HepG2 (cell line): ENCODE data around the gene KATNB1. TPM values are rescaled to one million over a fixed set of nuclear protein-coding genes. Genes with fewer than 3 reads are reported as not detected.
"Not testable (repeated sequence)": the region's sequence is repeated elsewhere in the genome, so short reads cannot be mapped to it uniquely, and the experiment has no call there.

Experiments used
- FOXJ3 ChIP-seq: sonication (generic); formaldehyde crosslinking; IDR thresholded peaks from 2 replicates; pipeline ENCODE4 v1.4.0; 2020; ENCODE audit warnings: missing genetic modification reagents, mild to moderate bottlenecking, borderline replicate concordance
- HMG20B ChIP-seq: conservative IDR thresholded peaks from 2 replicates; pipeline ENCODE4 v1.6.1; 2016; ENCODE audit warnings: missing genetic modification reagents, missing compliant biosample characterization
- KAT7 ChIP-seq: IDR thresholded peaks from 2 replicates; pipeline ENCODE4 v1.6.1; 2018; ENCODE audit warnings: borderline replicate concordance, missing compliant biosample characterization
- KLF6 ChIP-seq: IDR thresholded peaks from 2 replicates; pipeline ENCODE4 v1.8.0; 2016; ENCODE audit warnings: missing biosample characterization, missing genetic modification reagents
- LCORL ChIP-seq, 2 experiments: fragments of 450-650 bp in 1 of 2; sonication (generic) in 1 of 2; formaldehyde crosslinking in 1 of 2; IDR thresholded peaks; 2 replicates each; pipeline versions ENCODE4 v1.5.0 to v1.6.1; 2017 to 2020; ENCODE audit warnings: antibody characterized with exemption in 1 of 2, missing genetic modification reagents in 1 of 2
- MIER2 ChIP-seq: IDR thresholded peaks from 2 replicates; pipeline ENCODE4 v1.6.1; 2016; ENCODE audit warnings: missing biosample characterization, missing genetic modification reagents
- NFKBIZ ChIP-seq: IDR thresholded peaks from 2 replicates; pipeline ENCODE4 v1.6.1; 2018; ENCODE audit warnings: missing genetic modification reagents, missing compliant biosample characterization
- PPARG ChIP-seq: conservative IDR thresholded peaks from 2 replicates; pipeline ENCODE4 v1.6.1; 2016; ENCODE audit warnings: missing biosample characterization, missing genetic modification reagents
- SIX4 ChIP-seq: sonication (generic); formaldehyde crosslinking; IDR thresholded peaks from 2 replicates; pipeline ENCODE4 v1.4.0; 2020; ENCODE audit warnings: missing genetic modification reagents
- SKI ChIP-seq: fragments of 450-650 bp; IDR thresholded peaks from one replicate; pipeline ENCODE4 v1.6.1; 2018; ENCODE audit warnings: mild to moderate bottlenecking; ENCODE audit not compliant: partially characterized antibody
- SPEN ChIP-seq: sonication (generic); formaldehyde crosslinking; IDR thresholded peaks from 2 replicates; pipeline ENCODE4 v1.5.1; 2020; ENCODE audit warnings: low read depth, mild to moderate bottlenecking, missing genetic modification reagents
- TBP ChIP-seq: sonication (generic); formaldehyde crosslinking; IDR thresholded peaks from 2 replicates; pipeline ENCODE4 v1.5.0; 2020; ENCODE audit warnings: missing genetic modification reagents
- TCF12 ChIP-seq, 2 experiments: fragments of 450-650 bp in 1 of 2; sonication (generic) in 1 of 2; formaldehyde crosslinking in 1 of 2; IDR thresholded peaks; 2 replicates each; pipeline versions ENCODE4 v1.6.1 to v1.8.0; 2017 to 2022; ENCODE audit warnings: antibody characterized with exemption in 1 of 2, mild to moderate bottlenecking in 1 of 2, missing genetic modification reagents in 1 of 2, moderate library complexity in 1 of 2
- TCF7 ChIP-seq: sonication (generic); IDR thresholded peaks from 2 replicates; pipeline ENCODE4 v1.6.1; 2016; ENCODE audit warnings: antibody characterized with exemption, low read depth
- ZGPAT ChIP-seq: IDR thresholded peaks from 2 replicates; pipeline ENCODE4 v1.6.1; 2016; ENCODE audit warnings: mild to moderate bottlenecking
- ZNF124 ChIP-seq: sonication (generic); formaldehyde crosslinking; IDR thresholded peaks from 2 replicates; pipeline ENCODE4 v1.4.0; 2020; ENCODE audit warnings: missing genetic modification reagents
- ZNF205 ChIP-seq: IDR thresholded peaks from 2 replicates; pipeline ENCODE4 v1.6.1; 2018; ENCODE audit warnings: missing biosample characterization, missing genetic modification reagents
- ZNF644 ChIP-seq: IDR thresholded peaks from 2 replicates; pipeline ENCODE4 v1.6.1; 2016; ENCODE audit warnings: low read depth
- ZNF687 ChIP-seq: sonication (generic); formaldehyde crosslinking; IDR thresholded peaks from 2 replicates; pipeline ENCODE4 v1.5.1; 2020; ENCODE audit warnings: mild to moderate bottlenecking, missing genetic modification reagents, moderate library complexity
- ZNF816 ChIP-seq: sonication (generic); formaldehyde crosslinking; IDR thresholded peaks from 2 replicates; pipeline ENCODE4 v1.8.0; 2022; ENCODE audit warnings: missing genetic modification reagents, mild to moderate bottlenecking, borderline replicate concordance
- polyA plus RNA-seq, 8 experiments: library from polyadenylated mRNA; depleted of rRNA in 3 of 8; stranded (reverse) in 7 of 8; unstranded in 1 of 8; fragments of >200 nt; fragmentation: Illumina TruSeq in 4 of 8; extraction: Trizol in 4 of 8; gene quantifications; 2 replicates each; pipeline versions ENCODE4 v1.2.1 to v1.2.3, GENCODE V29; 2011 to 2016; ENCODE audit warnings: low read depth in 4 of 8, missing spikeins in 1 of 8, mixed read lengths in 1 of 8; ENCODE audit not compliant: insufficient read depth in 1 of 8
- total RNA-seq, 5 experiments: library from RNA; depleted of rRNA; stranded (reverse); fragments of >200 nt; fragmentation: Illumina TruSeq; extraction: Trizol; gene quantifications; 2 replicates each; pipeline ENCODE4 v1.2.3, GENCODE V29; 2016; ENCODE audit warnings: low read depth in 1 of 5
- TF ChIP-seq, protein P1 (sequence below): sonication (generic); formaldehyde crosslinking; IDR thresholded peaks from 2 replicates; pipeline ENCODE4 v1.4.0; 2020; ENCODE audit warnings: missing genetic modification reagents
- TF ChIP-seq, protein P2 (sequence below): sonication (generic); formaldehyde crosslinking; IDR thresholded peaks from 2 replicates; pipeline ENCODE4 v1.5.0; 2020; ENCODE audit warnings: missing genetic modification reagents

The KATNB1 gene
- total and polyA plus RNA-seq, 2 of the 13 experiments (the other 11 are each of a cell fraction or from before 2014, with no cell fraction given) = 31.5 to 43.5 TPM

- TF ChIP-seq, protein P1, sequence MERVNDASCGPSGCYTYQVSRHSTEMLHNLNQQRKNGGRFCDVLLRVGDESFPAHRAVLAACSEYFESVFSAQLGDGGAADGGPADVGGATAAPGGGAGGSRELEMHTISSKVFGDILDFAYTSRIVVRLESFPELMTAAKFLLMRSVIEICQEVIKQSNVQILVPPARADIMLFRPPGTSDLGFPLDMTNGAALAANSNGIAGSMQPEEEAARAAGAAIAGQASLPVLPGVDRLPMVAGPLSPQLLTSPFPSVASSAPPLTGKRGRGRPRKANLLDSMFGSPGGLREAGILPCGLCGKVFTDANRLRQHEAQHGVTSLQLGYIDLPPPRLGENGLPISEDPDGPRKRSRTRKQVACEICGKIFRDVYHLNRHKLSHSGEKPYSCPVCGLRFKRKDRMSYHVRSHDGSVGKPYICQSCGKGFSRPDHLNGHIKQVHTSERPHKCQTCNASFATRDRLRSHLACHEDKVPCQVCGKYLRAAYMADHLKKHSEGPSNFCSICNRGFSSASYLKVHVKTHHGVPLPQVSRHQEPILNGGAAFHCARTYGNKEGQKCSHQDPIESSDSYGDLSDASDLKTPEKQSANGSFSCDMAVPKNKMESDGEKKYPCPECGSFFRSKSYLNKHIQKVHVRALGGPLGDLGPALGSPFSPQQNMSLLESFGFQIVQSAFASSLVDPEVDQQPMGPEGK (CRISPR knock-in tag) = peak; percentile 59
- TF ChIP-seq, protein P2, sequence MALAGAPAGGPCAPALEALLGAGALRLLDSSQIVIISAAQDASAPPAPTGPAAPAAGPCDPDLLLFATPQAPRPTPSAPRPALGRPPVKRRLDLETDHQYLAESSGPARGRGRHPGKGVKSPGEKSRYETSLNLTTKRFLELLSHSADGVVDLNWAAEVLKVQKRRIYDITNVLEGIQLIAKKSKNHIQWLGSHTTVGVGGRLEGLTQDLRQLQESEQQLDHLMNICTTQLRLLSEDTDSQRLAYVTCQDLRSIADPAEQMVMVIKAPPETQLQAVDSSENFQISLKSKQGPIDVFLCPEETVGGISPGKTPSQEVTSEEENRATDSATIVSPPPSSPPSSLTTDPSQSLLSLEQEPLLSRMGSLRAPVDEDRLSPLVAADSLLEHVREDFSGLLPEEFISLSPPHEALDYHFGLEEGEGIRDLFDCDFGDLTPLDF (CRISPR knock-in tag) = 0 out of 2 replicates have a peak, but pooled peaks have one; percentile 51
- TF ChIP-seq TCF7 (peak; percentile 53; the same call in 1 of the 2 replicates), FOXJ3 (CRISPR knock-in tag) (peak; percentile 91), PPARG (CRISPR knock-in tag) (peak; percentile 37; the same call in 1 of the 2 replicates), ZNF644 (peak; percentile 59; the same call in 1 of the 2 replicates), TBP (CRISPR knock-in tag) (0 out of 2 replicates have a peak, but pooled peaks have one; percentile 18), SKI (peak; percentile 51), KLF6 (CRISPR knock-in tag) (0 out of 2 replicates have a peak, but pooled peaks have one; percentile 43), HMG20B (CRISPR knock-in tag) (peak; percentile 81), MIER2 (CRISPR knock-in tag) (peak; percentile 41; the same call in 1 of the 2 replicates), ZGPAT (CRISPR knock-in tag) (peak; percentile 93), KAT7 (CRISPR knock-in tag) (peak; percentile 95), SIX4 (CRISPR knock-in tag) (peak; percentile 74), ZNF124 (CRISPR knock-in tag) (peak; percentile 39; the same call in 1 of the 2 replicates), TCF12 (CRISPR knock-in tag; IDR thresholded peaks at IDR 0.05) (peak; percentile 80; the same call in 1 of the 2 replicates), ZNF816 (CRISPR knock-in tag) (0 out of 2 replicates have a peak, but pooled peaks have one; percentile 66), ZNF205 (CRISPR knock-in tag) (peak; percentile 68; the same call in 1 of the 2 replicates), NFKBIZ (CRISPR knock-in tag) (peak; percentile 74; the same call in 1 of the 2 replicates), LCORL (CRISPR knock-in tag; IDR thresholded peaks at IDR 0.05) (peak; percentile 87), ZNF687 (CRISPR knock-in tag) (peak; percentile 66; the same call in 1 of the 2 replicates), SPEN (CRISPR knock-in tag) (peak; percentile 49; the same call in 1 of the 2 replicates)
- TF ChIP-seq TCF12, LCORL (IDR thresholded peaks at IDR 0.05): not testable (repeated sequence)
Measured at GRCh38 chr16:57782607-57783055, 47.1 kb downstream of the KATNB1 start (continued).
